NB4 (cell line): ENCODE data around the gene TMEM18.

ENCODE experiments used
- CTCF ChIP-seq: IDR thresholded peaks from one replicate; pipeline ENCODE4 v1.5.1; 2012; ENCODE audit warnings: low read depth, low read length
- MAX ChIP-seq: IDR thresholded peaks from 2 replicates; pipeline ENCODE4 v1.6.1; 2011; ENCODE audit warnings: low read depth, low read length
- POLR2A ChIP-seq: IDR thresholded peaks from 2 replicates; pipeline ENCODE4 v1.6.1; 2011; ENCODE audit warnings: mild to moderate bottlenecking; ENCODE audit not compliant: insufficient read length; ENCODE audit errors: extremely low read depth

DNA sequence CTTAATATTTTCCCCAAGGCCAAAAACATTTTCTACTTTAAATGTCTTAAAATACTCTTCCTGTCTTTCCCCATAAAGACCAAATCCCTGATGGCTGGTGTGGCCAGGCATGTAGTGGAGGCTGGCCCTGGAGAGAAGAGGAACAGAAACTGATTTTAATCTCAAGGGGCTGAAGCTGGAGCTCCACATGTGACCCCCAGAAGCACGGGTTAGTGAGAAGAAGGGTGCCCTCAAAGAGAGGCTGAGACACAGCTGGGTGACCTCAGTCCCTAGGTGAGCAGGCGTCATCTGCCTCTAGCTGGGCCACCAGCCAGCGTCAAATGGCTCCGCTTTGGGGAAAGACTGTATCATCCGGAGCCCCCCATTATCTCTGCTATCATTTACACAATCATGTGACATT lies 19.3 kb upstream of the TMEM18 start:
- TF ChIP-seq POLR2A (no peak), CTCF (no peak), MAX (no peak)
